ENCODE measurements around the gene SLC30A10.
"Not testable (repeated sequence)": the region's sequence is repeated elsewhere in the genome, so short reads cannot be mapped to it uniquely, and the experiment has no call there.

Gene SLC30A10

DNA sequence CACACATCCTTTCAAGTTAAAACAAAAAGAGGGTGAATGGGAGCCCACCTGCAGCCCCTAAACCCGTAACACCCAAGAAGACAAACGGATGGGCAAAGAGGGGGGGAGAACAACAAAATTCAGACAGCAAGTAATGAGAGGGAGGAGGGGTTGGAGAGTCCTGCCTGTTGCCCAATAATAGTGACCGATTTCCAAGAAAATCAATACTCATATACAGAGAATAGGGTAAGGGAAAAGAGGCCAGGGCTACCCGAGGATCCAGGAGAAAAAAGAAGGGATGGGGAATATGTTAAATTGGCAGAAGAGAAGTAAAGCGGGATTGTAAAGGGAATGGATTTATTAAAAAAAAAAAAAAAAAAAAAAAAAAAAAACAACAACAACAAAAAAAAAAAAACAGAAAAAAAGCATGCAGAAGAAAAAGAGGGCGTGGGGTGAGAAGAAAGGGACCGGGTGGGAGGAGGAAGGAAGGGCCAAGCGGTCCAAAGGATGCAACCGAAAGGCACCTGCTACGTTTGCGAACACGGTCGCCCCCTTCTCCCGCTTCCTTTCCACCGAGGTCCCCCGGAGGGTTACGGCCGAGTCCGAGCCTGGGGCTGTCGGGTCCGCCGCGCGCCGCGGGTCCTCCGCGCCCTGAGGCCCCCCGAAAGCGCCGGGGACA, 930 bp downstream of the SLC30A10 start:
- DNase-seq = no peak

DNA sequence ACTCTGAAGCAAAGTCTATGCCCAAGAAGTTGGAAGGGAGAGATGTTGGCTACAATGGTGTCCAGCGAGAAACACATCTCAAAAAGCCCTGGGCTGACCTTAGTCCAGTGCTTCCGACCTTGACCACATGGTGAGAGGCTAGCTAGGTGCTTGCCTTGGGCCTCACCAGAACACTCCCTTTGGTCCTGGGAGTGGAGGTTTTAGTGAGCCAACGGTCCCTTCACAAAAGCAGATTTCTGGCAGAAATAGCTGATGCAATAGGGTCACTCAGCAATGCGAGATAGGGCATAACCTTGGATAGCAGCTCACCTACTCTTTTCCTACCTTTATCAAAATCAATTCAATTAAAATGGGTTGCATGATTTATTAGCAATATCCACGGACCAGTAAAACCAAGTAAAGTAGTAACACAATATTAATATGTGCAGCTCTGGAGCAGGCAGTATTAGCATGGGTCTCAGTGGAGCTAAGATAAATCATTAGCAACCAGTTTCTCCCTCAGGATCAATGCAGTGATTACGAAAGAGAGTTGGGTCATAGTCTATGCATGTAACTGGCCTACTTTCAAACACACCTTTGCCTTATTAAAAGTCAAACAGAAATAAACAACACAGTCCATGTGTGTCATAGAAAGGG, 1.9 kb downstream of the SLC30A10 start:
- no peak for DNase-seq

DNA sequence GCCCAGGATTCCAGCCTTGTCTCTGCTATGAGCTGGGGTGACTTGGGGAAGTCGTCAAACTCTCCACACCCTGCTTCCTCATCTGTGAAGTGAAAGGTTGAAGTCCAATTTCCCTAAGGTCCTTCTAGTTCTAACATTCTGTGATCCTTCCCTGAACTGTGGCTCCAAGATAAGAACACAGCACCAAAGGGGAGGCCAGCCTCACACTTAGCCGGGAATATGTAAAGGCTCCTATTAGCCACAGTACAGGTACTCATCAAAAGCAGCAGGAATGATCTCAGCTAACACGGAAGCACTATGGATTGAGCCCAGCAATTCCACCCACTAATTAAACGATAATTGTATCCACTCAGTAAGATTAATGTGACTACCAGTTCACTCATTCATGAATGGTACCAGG, 4.0 kb downstream of the SLC30A10 start:
- DNase-seq = no peak

DNA sequence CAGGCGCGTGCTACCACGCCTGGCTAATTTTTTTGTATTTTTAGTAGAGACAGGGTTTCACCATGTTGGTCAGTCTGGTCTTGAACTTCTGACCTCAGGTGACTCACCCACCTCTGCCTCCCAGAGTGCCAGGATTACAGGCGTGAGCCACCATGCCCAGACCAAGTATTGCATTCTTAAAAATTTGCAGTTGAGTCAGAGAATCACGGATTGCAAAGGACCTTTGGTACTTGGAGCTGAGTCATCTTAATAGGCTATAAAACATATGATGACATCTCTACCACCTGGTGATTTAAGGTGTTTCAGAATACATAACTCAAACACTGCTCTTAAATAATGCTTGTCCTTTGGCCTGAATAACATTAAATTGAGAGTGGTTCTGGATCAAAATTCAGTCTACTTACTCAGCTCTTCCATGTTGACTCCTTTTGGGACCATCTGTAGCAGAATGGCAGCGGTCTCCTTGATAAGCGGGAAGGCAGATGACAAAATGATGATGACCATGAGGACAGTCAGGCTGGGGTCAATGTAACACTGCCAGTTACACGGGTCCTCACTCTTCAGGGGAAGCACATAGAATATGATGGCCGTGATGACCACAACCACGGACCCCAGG, 10.4 kb downstream of the SLC30A10 start:
- no peak for DNase-seq

DNA sequence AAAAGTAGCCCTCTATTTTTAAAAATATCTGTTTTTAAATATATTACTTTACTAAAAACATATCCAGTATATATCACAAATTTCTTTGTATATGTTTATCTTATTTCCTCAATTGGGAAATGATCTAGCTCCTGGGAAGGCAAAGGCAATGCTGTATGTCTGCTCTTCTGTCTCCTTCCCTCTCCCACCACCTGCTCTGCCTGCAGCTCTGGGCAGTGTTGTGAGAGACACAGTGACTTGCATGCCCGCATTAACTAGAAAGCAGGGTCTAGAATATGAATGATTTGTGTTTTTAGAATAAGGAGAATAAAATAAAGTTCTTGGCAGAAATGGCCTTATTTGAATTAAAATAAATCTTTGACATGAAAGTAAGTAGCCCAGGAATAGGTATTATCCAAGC, 11.1 kb downstream of the SLC30A10 start:
- DNase-seq = no peak

DNA sequence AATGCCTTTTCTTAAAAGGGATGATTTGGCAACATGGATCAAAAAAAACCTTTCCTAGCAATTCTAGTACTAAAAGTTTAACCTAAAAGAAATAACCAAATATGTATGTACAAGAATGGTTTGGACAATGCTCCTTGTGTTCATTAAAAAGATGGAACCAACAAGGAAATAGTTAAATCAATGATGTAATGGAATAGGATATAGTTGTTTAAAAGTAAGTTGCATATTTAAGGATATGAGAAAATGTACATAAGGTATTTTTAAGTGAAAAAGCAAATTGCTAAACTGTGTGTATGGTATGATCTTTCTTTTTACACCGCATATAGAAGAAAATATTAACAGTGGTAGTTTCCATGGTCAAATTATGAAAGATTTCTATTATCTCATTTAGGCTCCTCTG, 12.1 kb downstream of the SLC30A10 start:
- DNase-seq = no peak

DNA sequence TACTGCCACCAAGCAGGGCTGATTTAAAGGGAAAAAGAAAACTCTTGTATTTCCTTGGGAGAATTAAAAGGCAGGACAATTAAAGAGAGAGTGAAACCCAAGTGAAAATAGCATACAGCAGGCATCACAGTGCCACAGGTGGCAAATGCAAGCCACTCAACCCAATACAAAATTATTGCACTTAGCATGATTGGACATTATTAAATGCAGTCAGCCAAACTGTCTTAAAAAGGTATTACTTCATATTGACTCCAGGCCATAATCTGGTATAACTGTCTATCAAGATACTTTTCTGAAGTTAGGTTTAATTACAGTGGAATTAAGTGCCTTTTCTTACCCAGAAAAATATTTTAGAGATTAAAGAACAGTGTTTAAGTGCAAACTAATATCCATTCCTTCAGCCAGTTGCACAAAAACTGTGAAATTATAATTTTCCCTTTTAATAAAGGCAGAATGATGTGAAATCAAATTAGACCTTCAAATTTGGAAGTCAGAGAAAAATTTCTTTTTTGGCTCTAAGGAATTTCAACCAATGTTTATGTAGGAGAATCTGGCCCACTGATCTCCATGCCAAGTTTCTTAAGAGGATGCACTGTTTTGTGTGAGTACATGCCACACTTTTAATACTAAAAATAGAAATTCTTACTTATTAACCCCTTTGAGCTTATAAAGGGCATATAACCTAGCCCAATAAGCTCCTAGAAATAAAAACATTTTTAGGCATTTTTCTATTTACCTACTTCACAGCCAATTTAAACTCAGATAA, 15.2 kb downstream of the SLC30A10 start:
- DNase-seq = no peak

DNA sequence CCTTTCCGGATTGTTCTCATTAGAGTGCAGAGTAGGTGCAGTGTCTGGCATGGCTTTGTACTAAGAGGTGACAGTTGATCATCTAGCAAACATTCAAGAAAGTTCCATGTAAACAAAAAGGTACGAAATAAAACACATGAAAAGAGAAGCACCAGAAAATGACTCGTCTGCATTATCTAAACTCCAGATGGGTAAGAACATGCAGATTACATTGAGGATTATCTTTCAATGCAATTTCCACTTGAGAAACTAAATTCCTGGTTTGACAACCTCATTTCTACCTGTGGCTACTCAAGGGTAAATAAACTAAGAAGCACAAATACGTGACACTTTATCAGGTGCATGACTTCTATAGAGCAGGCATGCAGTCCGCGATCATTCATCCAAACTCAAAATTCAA, 17.6 kb downstream of the SLC30A10 start:
- no peak for DNase-seq

DNA sequence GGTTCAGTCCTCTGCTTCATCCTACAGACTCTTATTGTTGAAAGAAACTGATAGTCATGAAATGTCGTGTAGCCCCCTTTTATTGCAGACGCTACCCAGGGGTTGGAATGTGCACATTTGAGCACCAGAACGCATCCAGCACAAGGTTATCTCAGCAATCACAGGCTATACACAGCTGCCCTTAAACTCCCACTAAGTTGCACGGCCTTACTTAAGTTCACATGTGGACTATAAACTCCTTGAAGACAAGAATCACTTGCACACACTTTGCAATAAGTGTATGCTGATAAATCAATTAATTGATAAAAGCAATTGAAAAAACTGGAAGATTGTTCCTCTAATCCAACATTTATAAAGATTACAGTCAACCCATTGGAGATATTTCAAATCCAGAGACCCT, 18.9 kb downstream of the SLC30A10 start:
- DNase-seq = no peak

DNA sequence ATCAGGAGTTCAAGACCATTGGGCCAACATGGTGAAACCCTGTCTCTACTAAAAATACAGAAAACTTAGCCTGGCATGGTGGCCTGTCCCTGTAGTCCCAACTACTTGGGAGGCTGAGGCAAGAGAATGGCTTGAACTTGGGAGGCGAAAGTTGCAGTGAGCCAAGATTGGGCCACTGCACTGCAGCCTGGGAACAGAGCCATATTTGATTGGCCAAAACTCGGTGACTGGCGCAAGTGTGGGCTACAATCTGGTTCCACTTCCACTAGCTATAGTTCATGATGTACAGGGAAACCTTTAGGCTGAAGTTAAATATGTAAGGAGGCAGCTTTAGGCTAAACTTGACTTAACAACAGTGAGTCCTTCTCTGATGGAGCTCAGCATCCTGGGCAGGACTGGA, 20.2 kb downstream of the SLC30A10 start:
- DNase-seq = no peak

DNA sequence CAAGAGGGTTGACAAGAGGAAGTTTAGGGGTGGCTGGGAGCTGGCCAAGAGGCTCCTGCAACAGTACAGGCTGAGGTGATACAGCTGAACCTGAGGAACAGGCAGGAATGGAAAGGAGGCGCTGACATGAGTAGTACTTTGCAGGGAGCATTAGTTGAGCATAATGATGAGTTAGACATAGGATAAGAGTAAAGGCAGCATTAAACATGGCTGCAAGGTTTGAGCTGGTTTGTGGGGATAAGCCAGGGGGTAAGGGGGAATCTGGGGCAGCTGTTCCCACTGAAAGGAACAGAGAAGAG, 20.6 kb downstream of the SLC30A10 start:
- no peak for DNase-seq

DNA sequence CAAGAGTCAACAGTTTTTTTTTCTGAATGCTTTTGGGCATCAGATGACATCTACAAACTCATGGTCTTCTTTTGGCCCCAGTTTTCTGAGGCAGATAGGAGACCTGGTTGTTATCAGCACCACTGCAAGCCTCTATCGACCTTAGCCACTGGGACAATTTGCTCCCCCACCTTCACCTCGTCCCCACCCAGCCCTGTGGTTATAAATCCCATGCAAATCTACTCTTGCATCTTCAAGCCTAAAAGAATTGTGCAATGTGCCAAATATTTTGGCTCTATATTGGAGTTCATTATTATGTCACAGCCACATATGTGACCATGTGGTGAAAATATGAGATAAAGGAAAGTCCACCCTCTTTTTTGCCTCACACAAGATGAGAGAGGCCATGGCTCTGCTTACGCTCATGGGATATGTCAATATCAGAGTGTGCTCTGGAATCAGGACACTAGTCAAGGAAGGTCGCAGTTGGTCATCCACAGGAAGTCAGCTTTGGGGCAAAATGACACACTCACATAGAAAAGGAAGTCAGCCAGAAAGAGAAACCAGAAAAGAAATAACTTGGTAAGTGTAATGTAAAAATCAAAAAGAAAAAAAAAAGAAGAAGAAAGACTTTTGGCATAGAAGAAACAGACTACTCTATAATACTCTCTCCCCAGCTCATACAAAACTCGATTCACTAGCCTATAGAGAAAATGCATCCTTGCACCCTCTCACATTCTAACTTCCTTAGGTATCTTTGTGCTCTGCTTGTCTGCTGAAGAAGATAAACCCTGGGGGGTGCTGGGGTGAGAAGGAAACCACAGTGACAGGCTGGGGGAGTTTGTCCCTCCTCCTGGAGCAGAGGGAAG, 21.2 kb downstream of the SLC30A10 start:
- no peak for DNase-seq

DNA sequence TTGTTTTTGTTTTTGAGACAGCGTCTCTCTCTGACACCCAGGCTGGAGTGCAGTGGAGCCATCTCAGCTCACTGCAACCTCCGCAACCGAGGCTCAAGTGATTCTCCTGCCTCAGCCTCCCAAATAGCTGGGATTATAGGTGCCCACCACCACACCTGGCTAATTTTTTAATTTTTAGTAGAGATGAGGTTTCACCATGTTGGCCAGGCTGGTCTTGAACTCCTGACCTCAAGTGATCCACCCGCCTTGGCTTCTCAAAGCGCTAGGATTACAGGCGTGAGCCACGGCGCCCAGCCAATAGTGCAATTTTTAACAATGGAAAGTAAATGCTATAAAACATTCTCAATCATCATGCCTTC, 21.8 kb downstream of the SLC30A10 start:
- DNase-seq = not testable (repeated sequence)

DNA sequence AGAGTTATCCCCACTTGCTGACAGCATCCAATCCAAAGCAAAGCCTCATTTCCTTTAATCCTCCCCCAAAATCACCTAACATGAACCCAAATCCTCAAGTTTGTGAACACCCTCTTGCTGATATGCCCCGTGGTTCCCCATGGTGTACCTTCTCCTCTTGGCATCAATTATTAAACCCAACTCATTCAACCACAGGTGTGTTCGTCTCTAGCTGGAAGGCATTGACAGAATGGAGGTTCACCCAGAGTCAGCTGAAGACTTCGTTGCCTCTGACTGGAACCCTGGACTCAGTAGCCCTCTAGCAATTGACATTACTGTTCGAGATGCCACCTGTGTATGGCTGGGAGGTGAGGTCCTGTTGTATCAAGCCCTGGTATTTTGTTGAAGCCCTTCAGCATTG, 22.8 kb downstream of the SLC30A10 start:
- no peak for DNase-seq

DNA sequence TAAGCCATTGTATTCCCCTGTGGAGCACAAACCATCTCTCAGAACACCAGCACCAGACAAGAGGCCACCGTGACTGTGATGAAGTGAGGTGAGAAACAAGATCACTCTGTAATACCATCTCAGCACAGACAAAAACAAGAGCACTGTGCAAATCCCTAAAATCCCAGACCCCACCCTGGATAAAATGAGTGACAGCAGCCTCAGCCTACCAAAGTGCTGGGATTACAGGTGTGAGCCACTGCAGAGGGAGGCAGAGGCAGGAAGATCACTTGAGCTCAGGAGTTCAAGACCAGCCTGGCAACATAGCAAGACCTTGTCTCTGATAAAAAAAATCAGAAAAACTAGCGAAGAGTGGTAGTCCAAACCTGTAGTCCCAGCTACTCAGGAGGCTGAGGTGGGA, 23.4 kb downstream of the SLC30A10 start:
- no peak for DNase-seq

DNA sequence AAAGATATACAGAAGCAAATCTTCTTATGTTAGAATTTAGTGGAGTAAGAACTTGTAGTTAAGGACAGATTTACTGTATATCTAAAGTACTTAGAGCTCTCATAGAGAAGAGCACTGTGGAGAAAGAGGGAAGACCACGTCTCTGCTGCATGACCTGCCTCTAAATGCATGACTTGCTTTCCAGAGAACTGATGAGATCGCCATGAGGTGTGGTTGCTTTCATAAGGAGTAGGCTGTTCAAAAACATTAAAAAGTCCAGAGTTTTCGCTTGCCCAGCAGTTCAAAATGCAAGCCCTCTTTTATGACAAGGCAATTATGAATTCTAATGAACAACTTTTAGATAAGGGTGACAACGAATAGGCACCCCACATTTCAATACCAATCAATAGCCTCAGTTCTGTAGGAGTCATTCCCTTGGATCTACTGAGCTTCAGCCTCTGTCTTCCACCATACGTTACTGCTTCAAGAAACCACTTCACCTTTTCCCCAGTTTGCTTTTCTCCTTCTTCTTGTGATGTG, 24.9 kb downstream of the SLC30A10 start:
- DNase-seq = no peak

DNA sequence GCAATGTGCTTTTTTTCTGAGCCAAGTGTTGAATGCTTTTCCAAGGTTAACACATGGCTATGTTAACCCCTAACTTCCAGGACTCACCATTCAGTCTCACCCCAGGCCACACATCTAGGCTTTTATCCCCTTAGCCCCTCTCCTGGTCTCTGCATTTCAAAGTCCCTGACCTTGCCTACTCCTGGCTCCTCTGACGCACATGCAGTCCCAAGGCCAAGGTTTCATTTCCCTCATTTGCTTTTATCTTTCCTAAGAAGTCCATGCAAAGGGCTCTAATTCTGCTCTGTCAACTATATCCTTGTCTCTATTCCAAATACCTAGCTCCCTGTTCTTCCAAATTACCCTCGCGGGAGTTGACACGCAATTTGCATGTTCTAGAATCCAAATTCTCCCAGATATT, 25.4 kb downstream of the SLC30A10 start:
- DNase-seq = no peak

DNA sequence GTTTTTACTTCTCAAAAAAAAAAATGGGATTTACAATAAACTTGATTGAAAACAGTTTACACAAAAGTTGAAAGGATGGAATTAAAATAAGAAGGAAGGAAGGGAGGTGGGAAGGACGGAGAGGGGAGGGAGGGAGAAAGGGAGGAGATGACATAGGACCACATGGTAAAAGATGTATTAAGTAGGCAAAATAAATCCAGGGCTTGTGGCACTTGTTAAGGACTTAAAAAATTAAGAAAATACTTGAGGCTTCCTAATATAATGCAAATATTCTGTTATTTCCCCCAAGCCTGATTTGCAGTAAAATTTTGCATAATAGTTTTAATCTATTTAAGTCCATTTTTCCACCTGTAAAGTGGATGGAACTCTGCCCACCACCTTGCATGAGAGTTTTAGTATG, 27.5 kb downstream of the SLC30A10 start:
- no peak for DNase-seq

DNA sequence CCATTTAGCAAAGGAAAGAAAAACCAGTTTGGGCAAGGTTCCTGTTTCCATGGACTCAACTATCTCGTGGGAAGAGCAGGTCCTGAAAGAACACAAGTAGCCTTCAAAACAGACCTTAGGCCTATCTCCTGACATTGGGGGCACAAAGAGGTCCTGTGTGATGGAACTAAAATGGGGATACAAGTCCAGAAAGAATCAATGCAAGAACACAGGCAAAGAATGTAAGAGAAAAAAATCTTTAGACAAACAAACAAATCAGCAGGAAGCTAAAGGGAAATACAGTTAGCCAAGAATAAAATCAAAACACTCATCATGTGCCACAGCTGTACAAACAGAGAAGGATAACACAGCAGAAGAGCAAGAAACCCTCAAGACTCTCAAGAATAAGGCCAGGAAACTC, 28.2 kb downstream of the SLC30A10 start:
- no peak for DNase-seq

DNA sequence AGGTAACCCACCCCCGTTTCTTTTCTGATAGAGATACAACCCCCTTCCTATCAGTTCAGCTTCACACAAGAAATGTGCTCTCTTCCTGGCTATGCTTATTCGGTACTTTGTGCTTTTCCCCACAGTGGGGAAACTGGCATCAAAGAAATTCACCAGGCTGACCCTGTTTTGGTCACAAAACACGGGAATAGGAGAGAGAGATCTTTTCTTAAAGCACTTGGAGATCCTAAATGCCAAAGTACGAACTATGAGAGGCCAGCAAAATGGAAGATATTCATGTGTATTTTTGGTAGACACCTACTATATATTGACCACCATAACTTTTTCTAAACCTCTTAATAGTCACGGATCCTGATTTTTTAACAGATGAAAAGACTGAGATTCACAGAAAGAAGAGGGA, 30.0 kb downstream of the SLC30A10 start:
- DNase-seq = no peak

DNA sequence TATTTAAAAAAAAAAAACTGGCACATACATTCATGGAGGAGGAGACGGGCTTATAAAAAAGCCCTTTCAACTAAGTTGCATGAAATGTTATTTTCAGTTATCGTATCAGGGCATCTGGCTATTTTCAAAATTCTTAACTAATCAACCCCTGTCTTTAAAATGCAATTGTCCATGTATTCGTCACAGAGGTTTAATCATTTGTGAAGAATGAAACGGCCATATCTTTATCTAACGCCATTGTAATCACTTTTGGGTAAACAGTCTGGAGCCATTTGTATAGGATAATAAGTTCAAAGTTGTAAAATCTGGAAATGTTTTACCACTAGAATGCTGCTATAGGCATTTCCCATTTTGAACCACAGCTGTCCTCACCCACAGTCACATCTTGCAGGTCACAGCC, 30.4 kb downstream of the SLC30A10 start:
- no peak for DNase-seq

DNA sequence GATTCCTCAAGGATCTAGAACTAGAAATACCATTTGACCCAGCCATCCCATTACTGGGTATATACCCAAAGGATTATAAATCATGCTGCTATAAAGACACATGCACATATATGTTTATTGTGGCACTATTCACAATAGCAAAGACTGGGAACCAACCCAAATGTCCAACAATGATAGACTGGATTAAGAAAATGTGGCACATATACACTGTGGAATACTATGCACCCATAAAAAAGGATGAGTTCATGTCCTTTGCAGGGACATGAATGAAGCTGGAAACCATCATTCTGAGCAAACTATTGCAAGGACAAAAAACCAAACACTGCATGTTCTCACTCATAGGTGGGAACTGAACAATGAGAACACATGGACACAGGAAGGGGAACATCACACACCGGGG, 36.1 kb downstream of the SLC30A10 start:
- DNase-seq = not testable (repeated sequence)

DNA sequence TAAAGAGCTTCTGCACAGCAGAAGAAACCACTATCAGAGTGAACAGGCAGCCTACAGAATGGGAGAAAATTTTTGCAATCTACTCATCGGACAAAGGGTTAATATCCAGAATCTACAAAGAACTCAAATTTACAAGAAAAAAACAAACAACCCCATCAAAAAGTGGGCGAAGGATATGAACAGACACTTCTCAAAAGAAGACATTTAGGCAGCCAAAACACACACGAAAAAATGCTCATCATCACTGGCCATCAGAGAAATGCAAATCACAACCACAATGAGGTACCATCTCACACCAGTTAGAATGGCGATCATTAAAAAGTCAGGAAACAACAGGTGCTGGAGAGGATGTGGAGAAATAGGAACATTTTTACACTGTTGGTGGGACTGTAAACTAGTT, 36.5 kb downstream of the SLC30A10 start:
- not testable (repeated sequence) for DNase-seq
